GM21360 (cell line): Measurements from ENCODE around the gene S100A13.
"Not testable (repeated sequence)": the region's sequence is repeated elsewhere in the genome, so short reads cannot be mapped to it uniquely, and the experiment has no call there.

ENCODE experiments used
- ATAC-seq: cut with Tn5 transposase; IDR thresholded peaks from one replicate; pipeline ENCODE4 v1.9.1; 2021; ENCODE audit warnings: mild to moderate bottlenecking, moderate library complexity; ENCODE audit not compliant: unreplicated experiment

The S100A13 gene

GRCh38 chr1:153575081-153575491, 52.2 kb downstream of the S100A13 start:
- not testable (repeated sequence) for ATAC-seq

DNA sequence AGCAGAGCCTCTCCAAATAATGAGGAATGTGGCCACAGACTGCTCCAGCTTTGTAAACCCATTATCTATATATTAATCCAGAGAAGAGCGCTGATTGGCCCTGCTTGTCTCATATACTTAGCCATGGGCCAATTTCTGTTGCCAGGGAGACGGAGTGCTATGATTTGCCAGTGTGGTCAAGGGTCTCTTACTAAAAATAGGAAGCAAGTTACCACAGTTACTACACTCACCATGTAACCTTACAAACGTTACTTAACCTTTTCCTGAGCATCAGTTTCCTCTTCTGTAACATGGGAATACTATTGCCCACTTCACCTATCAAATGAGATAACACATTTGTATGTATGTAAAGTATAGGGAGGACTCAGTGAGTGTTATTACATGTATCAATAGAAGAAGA, 54.0 kb downstream of the S100A13 start:
- ATAC-seq: no peak

- peak; percentile 67 for ATAC-seq
Observed at GRCh38 chr1:153572569-153573015, 54.7 kb downstream of the S100A13 start.

DNA sequence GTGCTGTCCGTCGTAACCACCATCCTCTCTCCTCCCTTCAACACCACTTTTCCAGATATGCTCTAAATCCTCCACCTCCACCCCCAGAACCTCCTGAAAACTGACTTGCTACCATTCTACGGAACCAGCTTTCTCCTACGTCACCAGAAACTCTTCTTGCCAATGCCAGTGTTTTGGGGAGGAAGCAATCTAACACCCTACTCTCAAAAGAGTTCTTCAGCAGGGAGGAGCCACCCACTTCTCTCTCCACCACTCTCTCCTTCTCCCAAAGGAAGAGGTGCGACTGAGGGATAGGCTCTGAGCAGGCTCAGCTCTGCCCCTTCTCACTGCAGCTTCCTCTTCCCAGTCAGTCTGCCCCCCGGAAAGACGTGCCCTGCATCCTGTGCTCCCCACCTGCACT, 55.6 kb downstream of the S100A13 start:
- ATAC-seq: no peak

GRCh38 chr1:153570874-153571273, 56.4 kb downstream of the S100A13 start:
- ATAC-seq: no peak

GRCh38 chr1:153569465-153569864, 57.8 kb downstream of the S100A13 start:
- no peak for ATAC-seq
